ENCODE data around the gene PTPRN2. TPM values are rescaled to one million over a fixed set of nuclear protein-coding genes. Genes with fewer than 3 reads are reported as not detected.

PTPRN2 gene
- total and polyA plus RNA-seq, 8 donors: 12.2 to 49.2 (median 31.8) TPM

GRCh38 chr7:158473221-158473620, 114.4 kb downstream of the PTPRN2 start:
- DNase-seq (no peak), ATAC-seq (no peak), FAIRE-seq (no peak)
- TF ChIP-seq CTCF (IDR thresholded peaks at IDR 0.05): no peak
- H3K9me3 ChIP-seq: no peaks in the 10 kb centered on the region
- whole genome bisulfite sequencing, 2 donors: 63 to 68% methylated on average over 13 of the region's 13 CpGs
- no peak overlapping the region for H3K27ac ChIP-seq
- H3K4me3 ChIP-seq: no peak overlapping the region
- H3K27me3 ChIP-seq: no peaks in the 10 kb centered on the region
- intact Hi-C loops (cut with DNase I): no loop called here
- H3K36me3 ChIP-seq: no peaks in the 10 kb centered on the region
- H3K4me1 ChIP-seq: no peaks in the 10 kb centered on the region

GRCh38 chr7:158472596-158472995, 115.0 kb downstream of the PTPRN2 start:
- no peaks in the 10 kb centered on the region for H3K36me3 ChIP-seq
- H3K4me1 ChIP-seq: no peaks in the 10 kb centered on the region
- H3K27ac ChIP-seq: no peak overlapping the region
- ATAC-seq: no peak
- intact Hi-C loops (cut with DNase I): no loop called here
- WGBS, 2 donors: 85 to 90% methylated on average over 11 of the region's 11 CpGs
- no peak overlapping the region for H3K4me3 ChIP-seq
- no peak for TF ChIP-seq CTCF (IDR thresholded peaks at IDR 0.05)
- no peaks in the 10 kb centered on the region for H3K27me3 ChIP-seq
- DNase-seq: no peak
- H3K9me3 ChIP-seq: no peaks in the 10 kb centered on the region
- no peak for FAIRE-seq

- Histone ChIP-seq H3K27ac (no peak overlapping the region), H3K36me3 (no peaks in the 10 kb centered on the region)
- FAIRE-seq: no peak
These were observed 115.9 kb downstream of the PTPRN2 start for GRCh38 chr7:158471716-158472115.

GRCh38 chr7:158470336-158470735, 117.3 kb downstream of the PTPRN2 start:
- no peaks in the 10 kb centered on the region for H3K4me1 ChIP-seq
- no peaks in the 10 kb centered on the region for H3K27me3 ChIP-seq
- DNase-seq (no peak), ATAC-seq (no peak), FAIRE-seq (no peak)
- intact Hi-C loops (cut with DNase I): no loop called here
- no peak overlapping the region for H3K4me3 ChIP-seq
- H3K9me3 ChIP-seq: no peaks in the 10 kb centered on the region
- TF ChIP-seq CTCF (IDR thresholded peaks at IDR 0.05): no peak
- no peak overlapping the region for H3K27ac ChIP-seq
- H3K36me3 ChIP-seq: no peaks in the 10 kb centered on the region
- 76 to 88% methylated on average over 16 of the region's 16 CpGs for WGBS, 2 donors

More at GRCh38 chr7:158471716-158472115, 115.9 kb downstream of the PTPRN2 start:
- no peaks in the 10 kb centered on the region for H3K9me3 ChIP-seq
- no peak for TF ChIP-seq CTCF (IDR thresholded peaks at IDR 0.05)
- H3K4me3 ChIP-seq: no peak overlapping the region
- WGBS, 2 donors: 96% methylated on average over 18 of the region's 18 CpGs
- ATAC-seq (no peak), DNase-seq (no peak)
- H3K27me3 ChIP-seq: no peaks in the 10 kb centered on the region
- intact Hi-C loops (cut with DNase I): no loop called here
- no peaks in the 10 kb centered on the region for H3K4me1 ChIP-seq

- FAIRE-seq (peak; percentile 63), DNase-seq (no peak), ATAC-seq (no peak)
- Histone ChIP-seq H3K27ac (no peak overlapping the region), H3K9me3 (no peaks in the 10 kb centered on the region), H3K4me3 (no peak overlapping the region), H3K36me3 (no peaks in the 10 kb centered on the region), H3K4me1 (no peaks in the 10 kb centered on the region), H3K27me3 (no peaks in the 10 kb centered on the region)
- intact Hi-C loops (cut with DNase I): no loop called here
- TF ChIP-seq CTCF (IDR thresholded peaks at IDR 0.05): no peak
- WGBS, 2 donors: 83 to 84% methylated on average over 8 of the region's 8 CpGs
These were observed 118.1 kb downstream of the PTPRN2 start for GRCh38 chr7:158469396-158470051.
